Measurements from ENCODE around the gene SCMH1.

GRCh38 chr1:41041614-41042270 is 200.4 kb downstream of the SCMH1 start:
- no peak for TF ChIP-seq HOXA7 (CRISPR knock-in tag; IDR thresholded peaks at IDR 0.05; ENCODE audit: borderline replicate concordance)
- TF ChIP-seq CTCF (tag by site-specific recombination; IDR thresholded peaks at IDR 0.05): no peak
- no peak for TF ChIP-seq ZBTB26 (tag by site-specific recombination; optimal IDR thresholded peaks at IDR 0.05)
- no peak for TF ChIP-seq GLI2 (tag by site-specific recombination; IDR thresholded peaks at IDR 0.05; ENCODE audit: borderline replicate concordance, low read depth)
- TF ChIP-seq ZNF2 (tag by site-specific recombination; IDR thresholded peaks at IDR 0.05): no peak
- no peak for TF ChIP-seq ZNF549 (tag by site-specific recombination; IDR thresholded peaks at IDR 0.05)
- no peak for TF ChIP-seq BCL11A (tag by site-specific recombination; IDR thresholded peaks at IDR 0.05; ENCODE audit: low read depth)
- no peak for TF ChIP-seq ZNF501 (tag by site-specific recombination; IDR thresholded peaks at IDR 0.05)
- no peak for TF ChIP-seq REST (tag by site-specific recombination; IDR thresholded peaks at IDR 0.05)
